D721Med (cell line): ENCODE data around the gene KLHL9.

Experiments used
- DNase-seq: peaks from one replicate; pipeline ENCODE4 v3.0.0; 2011; ENCODE audit warnings: low spot score; ENCODE audit not compliant: insufficient read length
- FAIRE-seq: peaks from 2 replicates; lab custom pipeline; 2011; peaks lifted over from hg19 to GRCh38; lab: Jason Lieb, UNC
- CTCF ChIP-seq: IDR thresholded peaks from 2 replicates; pipeline ENCODE4 v1.5.1; 2012; ENCODE audit warnings: mild to moderate bottlenecking, control low read depth; ENCODE audit not compliant: insufficient read depth; ENCODE audit errors: missing control alignments

KLHL9 gene

GRCh38 chr9:21357479-21358460 lies 22.6 kb upstream of the KLHL9 start:
- no peak for FAIRE-seq
- no peak for DNase-seq

GRCh38 chr9:21350787-21351186 lies 15.6 kb upstream of the KLHL9 start, which contains the start of gene IFNA6:
IFNA6 (minus strand) TSS chr9:21350887; CDS start chr9:21350887, 0 bp downstream.
- no peak for FAIRE-seq
- no peak for DNase-seq
- TF ChIP-seq CTCF: no peak

More at GRCh38 chr9:21357479-21358460, 22.6 kb upstream of the KLHL9 start:
- TF ChIP-seq CTCF: no peak

GRCh38 chr9:21348430-21348970 lies 13.3 kb upstream of the KLHL9 start:
- TF ChIP-seq CTCF: no peak
- DNase-seq: no peak
- FAIRE-seq: no peak

- TF ChIP-seq CTCF: no peak
- no peak for DNase-seq
- FAIRE-seq: no peak
Measured at GRCh38 chr9:21340735-21341134, 5.5 kb upstream of the KLHL9 start.

- no peak for FAIRE-seq
- DNase-seq: no peak
- TF ChIP-seq CTCF: no peak
Measured at GRCh38 chr9:21336457-21336856, 1.3 kb upstream of the KLHL9 start.

- no peak for FAIRE-seq
- no peak for DNase-seq
- no peak for TF ChIP-seq CTCF
Measured at GRCh38 chr9:21333226-21333625, 2.0 kb downstream of the KLHL9 start.
